Hepatocyte (in vitro differentiated cells): ENCODE results near the gene SELENOW. TPM values are rescaled to one million over a fixed set of nuclear protein-coding genes. Genes with fewer than 3 reads are reported as not detected.

ENCODE experiments used
- DNase-seq: peaks from one replicate; pipeline ENCODE4 v3.0.0-alpha.2; 2016; ENCODE audit warnings: low spot score
- H2AFZ ChIP-seq: fragments of 200-600 bp; sonication (generic); 2 replicates; pipeline ENCODE4 v1.6.0; 2016; ENCODE audit warnings: antibody characterized with exemption, mild to moderate bottlenecking
- H3K27ac ChIP-seq: fragments of 200-600 bp; sonication (generic); 2 replicates; pipeline ENCODE4 v1.5.1; 2016; ENCODE audit warnings: mild to moderate bottlenecking
- H3K27me3 ChIP-seq: fragments of 200-600 bp; sonication (generic); 2 replicates; pipeline ENCODE4 v1.6.1; 2016
- H3K36me3 ChIP-seq: fragments of 200-600 bp; sonication (generic); replicated peaks from 2 replicates; pipeline ENCODE4 v1.5.1; 2016; ENCODE audit warnings: low read depth; ENCODE audit not compliant: insufficient read depth
- H3K4me1 ChIP-seq: fragments of 200-600 bp; sonication (generic); 2 replicates; pipeline ENCODE4 v1.5.1; 2016; ENCODE audit warnings: mild to moderate bottlenecking, moderate library complexity; ENCODE audit not compliant: insufficient read depth
- H3K4me2 ChIP-seq: fragments of 200-600 bp; sonication (generic); 2 replicates; pipeline ENCODE4 v1.6.0; 2016
- H3K4me3 ChIP-seq: fragments of 200-600 bp; sonication (generic); 2 replicates; pipeline ENCODE4 v1.5.1; 2016; ENCODE audit warnings: mild to moderate bottlenecking
- H3K79me2 ChIP-seq: fragments of 200-600 bp; sonication (generic); 2 replicates; pipeline ENCODE4 v1.6.0; 2017; ENCODE audit warnings: mild to moderate bottlenecking
- H3K9me2 ChIP-seq: fragments of 200-600 bp; sonication (generic); replicated peaks from 2 replicates; pipeline ENCODE4 v1.6.0; 2017; ENCODE audit warnings: mild to moderate bottlenecking; ENCODE audit not compliant: insufficient read depth
- H3K9me3 ChIP-seq: fragments of 200-600 bp; sonication (generic); 2 replicates; pipeline ENCODE4 v1.5.1; 2016; ENCODE audit warnings: low read depth, mild to moderate bottlenecking
- H4K20me1 ChIP-seq: fragments of 200-600 bp; sonication (generic); 2 replicates; pipeline ENCODE4 v1.6.0; 2016; ENCODE audit warnings: mild to moderate bottlenecking; ENCODE audit not compliant: insufficient read depth, poor library complexity, severe bottlenecking
- EZH2 ChIP-seq: fragments of 200-600 bp; sonication (generic); IDR thresholded peaks from 2 replicates; pipeline ENCODE4 v1.6.1; 2016; ENCODE audit warnings: antibody characterized with exemption, mild to moderate bottlenecking, borderline replicate concordance
- EZH2phosphoT487 ChIP-seq: fragments of 200-600 bp; sonication (generic); IDR thresholded peaks from one replicate; pipeline ENCODE4 v1.6.1; 2018; ENCODE audit warnings: antibody characterized with exemption, mild to moderate bottlenecking, low read depth, moderate library complexity; ENCODE audit not compliant: unreplicated experiment, severe bottlenecking
- WGBS: methylation state at CpG from one replicate; pipeline ENCODE4 v1.1.6; 2016; ENCODE audit warnings: low lambda C conversion rate; ENCODE audit errors: missing lambda C conversion rate; 5-methylcytosine and 5-hydroxymethylcytosine counted together
- polyA plus RNA-seq: library from polyadenylated mRNA; unstranded; fragments of >200 nt; fragmentation: Nextera tagmentation; extraction: Ambion mirVana; gene quantifications from 2 replicates; pipeline ENCODE4 v1.2.1, GENCODE V29; 2016
- total RNA-seq: library from RNA; depleted of rRNA; stranded (reverse); fragments of >200 nt; gene quantifications from 2 replicates; pipeline ENCODE4 v1.2.3, GENCODE V29; 2014
- TF ChIP-seq, protein P1 (sequence below): fragments of 200-600 bp; sonication (generic); IDR thresholded peaks from 2 replicates; pipeline ENCODE4 v1.5.1; 2016; ENCODE audit warnings: antibody characterized with exemption, mild to moderate bottlenecking; ENCODE audit not compliant: poor library complexity

The SELENOW gene
- total RNA-seq (140 and 143 TPM in 2 replicates), polyA plus RNA-seq (215 and 217 TPM in 2 replicates)

DNA sequence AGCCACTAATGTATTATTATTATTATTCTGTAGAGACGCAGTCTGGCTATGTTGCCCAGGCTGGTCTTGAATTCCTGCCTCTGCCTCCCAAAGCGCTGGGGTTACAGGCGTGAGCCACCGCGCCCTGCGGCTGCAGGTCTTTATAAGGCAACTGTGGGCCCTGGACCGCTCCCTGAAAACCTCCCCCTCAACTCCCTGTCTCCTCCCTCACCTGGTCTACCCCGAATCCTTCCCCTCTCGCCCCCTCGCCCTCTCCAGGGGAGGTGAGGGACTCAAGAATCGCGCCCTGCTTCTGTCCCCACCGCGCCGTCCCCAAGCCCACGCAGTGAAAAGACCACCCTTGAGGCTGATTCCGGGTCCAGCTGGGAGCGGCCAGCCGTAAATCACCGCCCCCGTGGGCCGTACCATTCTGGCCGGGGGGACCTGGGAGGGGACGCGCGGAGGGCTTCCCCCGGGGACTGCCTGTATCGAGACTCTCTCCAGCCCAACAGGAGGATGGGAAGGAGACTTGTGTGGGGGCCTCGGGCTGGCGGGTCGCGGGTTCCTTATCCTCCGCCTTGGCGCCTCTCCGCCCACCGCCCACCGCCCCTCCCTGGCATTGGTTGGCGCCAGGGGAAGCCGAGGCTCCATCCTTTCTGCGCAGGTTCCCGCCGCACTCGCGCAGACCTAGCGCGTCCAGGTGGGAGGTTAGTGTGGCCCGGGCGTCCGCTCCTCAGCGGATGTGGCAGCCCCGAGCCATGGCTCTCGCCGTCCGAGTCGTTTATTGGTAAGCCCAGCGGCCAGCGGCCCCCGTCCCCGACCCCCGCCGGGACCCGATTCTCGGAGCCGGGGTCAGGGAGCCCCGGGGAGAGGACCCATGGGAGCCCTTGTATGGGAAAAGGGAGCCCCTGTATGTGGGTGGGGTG lies at the start of gene SELENOW:
Gene SELENOW, plus strand, starts transcription at position 655 of the 905 bp plus-strand sequence. Its CDS starts 83 bp downstream, at position 738.
- TF ChIP-seq EZH2phosphoT487 (no peak), EZH2 (no peak)
- TF ChIP-seq, protein P1, sequence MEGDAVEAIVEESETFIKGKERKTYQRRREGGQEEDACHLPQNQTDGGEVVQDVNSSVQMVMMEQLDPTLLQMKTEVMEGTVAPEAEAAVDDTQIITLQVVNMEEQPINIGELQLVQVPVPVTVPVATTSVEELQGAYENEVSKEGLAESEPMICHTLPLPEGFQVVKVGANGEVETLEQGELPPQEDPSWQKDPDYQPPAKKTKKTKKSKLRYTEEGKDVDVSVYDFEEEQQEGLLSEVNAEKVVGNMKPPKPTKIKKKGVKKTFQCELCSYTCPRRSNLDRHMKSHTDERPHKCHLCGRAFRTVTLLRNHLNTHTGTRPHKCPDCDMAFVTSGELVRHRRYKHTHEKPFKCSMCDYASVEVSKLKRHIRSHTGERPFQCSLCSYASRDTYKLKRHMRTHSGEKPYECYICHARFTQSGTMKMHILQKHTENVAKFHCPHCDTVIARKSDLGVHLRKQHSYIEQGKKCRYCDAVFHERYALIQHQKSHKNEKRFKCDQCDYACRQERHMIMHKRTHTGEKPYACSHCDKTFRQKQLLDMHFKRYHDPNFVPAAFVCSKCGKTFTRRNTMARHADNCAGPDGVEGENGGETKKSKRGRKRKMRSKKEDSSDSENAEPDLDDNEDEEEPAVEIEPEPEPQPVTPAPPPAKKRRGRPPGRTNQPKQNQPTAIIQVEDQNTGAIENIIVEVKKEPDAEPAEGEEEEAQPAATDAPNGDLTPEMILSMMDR, result no peak
- peak; percentile 85 for DNase-seq
- Histone ChIP-seq H4K20me1 (peaks cover 3% of the 10 kb centered on the region), H3K79me2 (peaks cover 33% of the 10 kb centered on the region), H3K27me3 (no peaks in the 10 kb centered on the region), H3K4me3 (peak within 1 kb of the TSS; percentile 99), H3K9me3 (no peaks in the 10 kb centered on the region), H3K36me3 (no peaks in the 10 kb centered on the region), H3K4me1 (peaks cover 7% of the 10 kb centered on the region), H2AFZ (peak within 1 kb of the TSS; percentile 97), H3K9me2 (no peaks in the 10 kb centered on the region), H3K27ac (peak within 1 kb of the TSS; percentile 99), H3K4me2 (peak within 1 kb of the TSS; percentile 94)
- WGBS, result 2% methylated on average over 53 of the region's 65 CpGs

DNA sequence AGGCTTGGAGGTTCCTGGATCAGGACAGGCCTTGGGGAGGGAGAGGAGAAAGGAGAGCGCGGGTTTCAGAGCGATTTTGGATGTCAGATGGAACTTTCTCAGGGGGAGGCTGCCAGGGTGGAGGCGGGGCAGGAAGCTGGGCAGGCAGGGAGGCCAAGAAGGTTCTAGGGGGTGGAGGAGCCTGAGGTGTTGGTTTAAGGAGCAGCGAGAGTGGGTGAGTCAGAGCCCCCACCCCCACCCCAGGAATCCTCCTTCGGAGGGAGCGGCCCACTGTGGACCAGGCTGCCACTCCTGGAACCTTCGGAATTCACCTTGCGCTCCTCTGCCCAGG lies 49.1 kb upstream of the SELENOW start:
- H3K27ac ChIP-seq, result peak overlapping the region; percentile 93
- H3K9me3 ChIP-seq, result no peaks in the 10 kb centered on the region
- no peaks in the 10 kb centered on the region for H3K36me3 ChIP-seq
- H3K79me2 ChIP-seq, result peaks cover 4% of the 10 kb centered on the region
- H2AFZ ChIP-seq, result no peak overlapping the region
- peak; percentile 87 for DNase-seq
- H4K20me1 ChIP-seq, result no peaks in the 10 kb centered on the region
- peak overlapping the region; percentile 74 for H3K4me2 ChIP-seq
- 19% methylated on average over 7 of the region's 9 CpGs for WGBS
- H3K27me3 ChIP-seq, result no peaks in the 10 kb centered on the region
- no peaks in the 10 kb centered on the region for H3K9me2 ChIP-seq
- TF ChIP-seq, protein P1, result no peak
- H3K4me3 ChIP-seq, result no peak overlapping the region
- peaks cover 17% of the 10 kb centered on the region for H3K4me1 ChIP-seq

DNA sequence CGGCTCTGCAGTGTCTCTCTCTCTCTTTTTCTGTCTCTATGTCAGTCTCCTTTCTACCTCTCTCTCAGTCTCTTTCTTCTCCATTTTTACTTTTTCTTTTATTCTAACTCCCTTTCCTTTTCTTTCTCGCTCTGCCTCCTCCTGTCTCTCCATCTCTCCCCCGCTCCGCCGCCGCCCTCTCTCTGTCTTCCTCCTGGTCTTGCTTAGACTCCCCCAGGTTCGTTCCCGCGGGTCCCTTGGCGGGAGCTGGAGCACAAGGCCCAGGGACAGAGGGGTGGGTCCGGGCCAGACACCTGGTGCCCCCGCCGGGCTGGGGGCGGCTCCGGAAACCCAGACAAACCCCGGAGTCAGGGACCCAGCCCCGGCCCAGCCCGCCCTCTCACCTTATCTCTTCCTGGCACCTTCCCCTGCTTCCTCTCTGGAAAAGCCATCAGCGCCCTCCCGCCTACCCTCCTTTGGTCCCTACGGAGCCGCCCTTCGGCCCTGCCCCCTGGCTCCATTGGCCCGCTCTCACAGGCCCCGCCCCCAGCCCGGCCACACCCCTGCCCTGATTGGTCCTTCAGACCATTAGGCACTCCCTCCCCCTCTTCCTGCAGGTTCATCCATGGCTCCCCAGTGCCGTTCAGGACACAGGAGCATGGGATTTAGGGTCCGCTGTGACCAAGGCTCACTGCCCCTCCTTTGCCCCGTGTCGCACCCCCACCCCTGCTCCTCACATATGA lies 48.5 kb upstream of the SELENOW start:
- Histone ChIP-seq H4K20me1 (no peaks in the 10 kb centered on the region), H3K4me2 (peak overlapping the region; percentile 74), H3K9me3 (no peaks in the 10 kb centered on the region), H3K79me2 (peaks cover 3% of the 10 kb centered on the region), H3K27ac (peak overlapping the region; percentile 93), H3K9me2 (no peaks in the 10 kb centered on the region), H3K4me3 (no peak overlapping the region), H3K27me3 (no peaks in the 10 kb centered on the region), H2AFZ (no peak overlapping the region), H3K36me3 (no peaks in the 10 kb centered on the region), H3K4me1 (peaks cover 17% of the 10 kb centered on the region)
- 34% methylated on average over 11 of the region's 30 CpGs for WGBS
- peak; percentile 84 for DNase-seq
- no peak for TF ChIP-seq EZH2
- no peak for TF ChIP-seq EZH2phosphoT487
- TF ChIP-seq, protein P1, result no peak
